SK-N-SH treated with all-trans-retinoic acid at 6 μM for 48 hours (cell line): ENCODE data around the gene KLHL35.

Experiments used
- ATAC-seq: fragments of 200-7000 bp; cut with Tn5 transposase; 3 replicates; pipeline ENCODE4 v1.9.1; 2020; ENCODE audit warnings: mild to moderate bottlenecking, moderate library complexity
- ARNTL ChIP-seq: fragments of 450-650 bp; formaldehyde crosslinking; IDR thresholded peaks from 2 replicates; pipeline ENCODE4 v1.5.0; 2020; ENCODE audit warnings: low read depth, mild to moderate bottlenecking, moderate library complexity, borderline replicate concordance
- BACH2 ChIP-seq: fragments of 250-450 bp; sonication (Bioruptor Pico); IDR thresholded peaks from 2 replicates; pipeline ENCODE4 v1.9.0; 2021; ENCODE audit warnings: mild to moderate bottlenecking, borderline replicate concordance
- GLIS3 ChIP-seq: fragments of 250-450 bp; sonication (Bioruptor Pico); IDR thresholded peaks from 2 replicates; pipeline ENCODE4 v1.5.0; 2020; ENCODE audit warnings: mild to moderate bottlenecking, moderate library complexity
- ISL1 ChIP-seq: fragments of 250-450 bp; sonication (Bioruptor Pico); IDR thresholded peaks from 2 replicates; pipeline ENCODE4 v2.1.2; 2022; ENCODE audit warnings: mild to moderate bottlenecking, moderate library complexity
- OSR1 ChIP-seq: fragments of 250-450 bp; sonication (Bioruptor Pico); IDR thresholded peaks from 2 replicates; pipeline ENCODE4 v1.8.0; 2022; ENCODE audit warnings: moderate library complexity, mild to moderate bottlenecking, inconsistent platforms
- PPARA ChIP-seq: fragments of 250-450 bp; sonication (Bioruptor Pico); IDR thresholded peaks from 2 replicates; pipeline ENCODE4 v1.5.0; 2020; ENCODE audit warnings: mild to moderate bottlenecking, borderline replicate concordance
- RARB ChIP-seq: fragments of 250-450 bp; sonication (Bioruptor Pico); IDR thresholded peaks from 2 replicates; pipeline ENCODE4 v1.8.0; 2021; ENCODE audit warnings: mild to moderate bottlenecking, moderate library complexity
- SNAI2 ChIP-seq: fragments of 250-450 bp; sonication (Bioruptor Pico); IDR thresholded peaks from 2 replicates; pipeline ENCODE4 v1.5.0; 2020; ENCODE audit warnings: mild to moderate bottlenecking, moderate library complexity
- TCF4 ChIP-seq: fragments of 250-450 bp; sonication (Bioruptor Pico); IDR thresholded peaks from 2 replicates; pipeline ENCODE4 v1.8.0; 2021; ENCODE audit warnings: mild to moderate bottlenecking, moderate library complexity, borderline replicate concordance
- ZC3H10 ChIP-seq: fragments of 250-450 bp; sonication (Bioruptor Pico); IDR thresholded peaks from 2 replicates; pipeline ENCODE4 v1.5.1; 2021; ENCODE audit warnings: mild to moderate bottlenecking, moderate library complexity
- ZFP3 ChIP-seq: fragments of 250-450 bp; sonication (Bioruptor Pico); IDR thresholded peaks from 2 replicates; pipeline ENCODE4 v1.5.0; 2020; ENCODE audit warnings: mild to moderate bottlenecking, moderate library complexity
- ZFP30 ChIP-seq: fragments of 450-650 bp; formaldehyde crosslinking; IDR thresholded peaks from 2 replicates; pipeline ENCODE4 v1.5.0; 2022; ENCODE audit warnings: mild to moderate bottlenecking, moderate library complexity
- ZNF565 ChIP-seq: fragments of 450-650 bp; formaldehyde crosslinking; conservative IDR thresholded peaks from 2 replicates; pipeline ENCODE4 v1.5.0; 2020; ENCODE audit warnings: low read depth, mild to moderate bottlenecking, moderate library complexity
- ZNF70 ChIP-seq: fragments of 450-650 bp; formaldehyde crosslinking; IDR thresholded peaks from 2 replicates; pipeline ENCODE4 v1.5.0; 2020; ENCODE audit warnings: mild to moderate bottlenecking, moderate library complexity
- ZNF8 ChIP-seq: fragments of 450-650 bp; formaldehyde crosslinking; IDR thresholded peaks from 2 replicates; pipeline ENCODE4 v1.5.0; 2020; ENCODE audit warnings: mild to moderate bottlenecking, moderate library complexity
- TF ChIP-seq, protein P1 (sequence below): fragments of 250-450 bp; sonication (Bioruptor Pico); IDR thresholded peaks from 2 replicates; pipeline ENCODE4 v1.5.1; 2021; ENCODE audit warnings: mild to moderate bottlenecking, moderate library complexity
- TF ChIP-seq, protein P2 (sequence below): fragments of 250-450 bp; sonication (Bioruptor Pico); IDR thresholded peaks from 2 replicates; pipeline ENCODE4 v1.5.0; 2020; ENCODE audit warnings: mild to moderate bottlenecking, moderate library complexity
- TF ChIP-seq, protein P3 (sequence below): fragments of 250-450 bp; sonication (Bioruptor Pico); IDR thresholded peaks from 2 replicates; pipeline ENCODE4 v1.8.0; 2020; ENCODE audit warnings: mild to moderate bottlenecking, moderate library complexity, borderline replicate concordance

KLHL35 gene

DNA sequence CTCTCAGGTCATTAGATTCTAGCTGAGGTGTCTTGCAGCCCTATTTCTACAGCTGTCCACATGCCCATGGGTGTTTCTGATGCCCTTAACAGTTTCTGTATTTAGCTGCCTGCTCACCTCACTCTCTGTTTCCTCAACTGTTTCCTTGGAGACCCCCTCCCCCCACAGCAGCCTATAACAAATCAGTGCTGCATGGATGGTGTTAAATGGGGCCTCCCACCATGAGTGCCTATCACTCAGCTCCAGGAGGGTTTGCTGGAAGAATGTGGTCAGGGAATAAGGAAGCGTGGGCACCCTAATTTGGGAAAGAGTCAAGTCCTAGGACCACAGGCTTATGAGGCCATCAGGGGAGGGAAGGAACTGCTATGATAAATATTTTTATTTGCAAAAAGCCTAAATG, 8.6 kb downstream of the KLHL35 start:
- TF ChIP-seq TCF4 (CRISPR knock-in tag) (no peak), ZFP30 (CRISPR knock-in tag) (no peak), ARNTL (no peak), ZNF8 (CRISPR knock-in tag) (no peak), ISL1 (no peak), BACH2 (CRISPR knock-in tag) (no peak)
- TF ChIP-seq, protein P1, sequence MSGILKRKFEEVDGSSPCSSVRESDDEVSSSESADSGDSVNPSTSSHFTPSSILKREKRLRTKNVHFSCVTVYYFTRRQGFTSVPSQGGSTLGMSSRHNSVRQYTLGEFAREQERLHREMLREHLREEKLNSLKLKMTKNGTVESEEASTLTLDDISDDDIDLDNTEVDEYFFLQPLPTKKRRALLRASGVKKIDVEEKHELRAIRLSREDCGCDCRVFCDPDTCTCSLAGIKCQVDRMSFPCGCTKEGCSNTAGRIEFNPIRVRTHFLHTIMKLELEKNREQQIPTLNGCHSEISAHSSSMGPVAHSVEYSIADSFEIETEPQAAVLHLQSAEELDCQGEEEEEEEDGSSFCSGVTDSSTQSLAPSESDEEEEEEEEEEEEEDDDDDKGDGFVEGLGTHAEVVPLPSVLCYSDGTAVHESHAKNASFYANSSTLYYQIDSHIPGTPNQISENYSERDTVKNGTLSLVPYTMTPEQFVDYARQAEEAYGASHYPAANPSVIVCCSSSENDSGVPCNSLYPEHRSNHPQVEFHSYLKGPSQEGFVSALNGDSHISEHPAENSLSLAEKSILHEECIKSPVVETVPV (CRISPR knock-in tag), result no peak
- ATAC-seq, result no peak

DNA sequence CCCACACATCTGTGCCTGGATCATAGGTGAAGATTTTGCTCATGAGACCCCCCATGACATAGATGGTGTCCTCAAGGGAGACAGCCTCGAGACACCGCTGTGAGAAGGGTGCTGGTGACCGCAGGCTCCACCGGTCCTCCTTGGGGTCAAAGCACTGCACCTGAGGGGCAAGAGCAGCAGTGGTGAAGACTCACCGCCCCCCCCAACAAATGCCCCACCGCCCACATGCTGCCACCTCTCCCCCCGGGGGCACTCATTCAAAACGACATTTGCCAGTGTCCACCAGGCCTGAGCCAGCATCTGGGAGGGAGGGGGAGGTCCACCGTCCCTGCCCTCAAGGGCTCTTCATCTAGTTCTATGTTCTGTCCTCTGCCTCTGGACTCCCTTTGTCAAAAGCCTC, 9.3 kb downstream of the KLHL35 start:
- no peak for ATAC-seq
- TF ChIP-seq, protein P2, sequence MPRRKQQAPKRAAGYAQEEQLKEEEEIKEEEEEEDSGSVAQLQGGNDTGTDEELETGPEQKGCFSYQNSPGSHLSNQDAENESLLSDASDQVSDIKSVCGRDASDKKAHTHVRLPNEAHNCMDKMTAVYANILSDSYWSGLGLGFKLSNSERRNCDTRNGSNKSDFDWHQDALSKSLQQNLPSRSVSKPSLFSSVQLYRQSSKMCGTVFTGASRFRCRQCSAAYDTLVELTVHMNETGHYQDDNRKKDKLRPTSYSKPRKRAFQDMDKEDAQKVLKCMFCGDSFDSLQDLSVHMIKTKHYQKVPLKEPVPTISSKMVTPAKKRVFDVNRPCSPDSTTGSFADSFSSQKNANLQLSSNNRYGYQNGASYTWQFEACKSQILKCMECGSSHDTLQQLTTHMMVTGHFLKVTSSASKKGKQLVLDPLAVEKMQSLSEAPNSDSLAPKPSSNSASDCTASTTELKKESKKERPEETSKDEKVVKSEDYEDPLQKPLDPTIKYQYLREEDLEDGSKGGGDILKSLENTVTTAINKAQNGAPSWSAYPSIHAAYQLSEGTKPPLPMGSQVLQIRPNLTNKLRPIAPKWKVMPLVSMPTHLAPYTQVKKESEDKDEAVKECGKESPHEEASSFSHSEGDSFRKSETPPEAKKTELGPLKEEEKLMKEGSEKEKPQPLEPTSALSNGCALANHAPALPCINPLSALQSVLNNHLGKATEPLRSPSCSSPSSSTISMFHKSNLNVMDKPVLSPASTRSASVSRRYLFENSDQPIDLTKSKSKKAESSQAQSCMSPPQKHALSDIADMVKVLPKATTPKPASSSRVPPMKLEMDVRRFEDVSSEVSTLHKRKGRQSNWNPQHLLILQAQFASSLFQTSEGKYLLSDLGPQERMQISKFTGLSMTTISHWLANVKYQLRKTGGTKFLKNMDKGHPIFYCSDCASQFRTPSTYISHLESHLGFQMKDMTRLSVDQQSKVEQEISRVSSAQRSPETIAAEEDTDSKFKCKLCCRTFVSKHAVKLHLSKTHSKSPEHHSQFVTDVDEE (CRISPR knock-in tag), result no peak
- TF ChIP-seq SNAI2 (CRISPR knock-in tag) (no peak), ZFP30 (CRISPR knock-in tag) (no peak), PPARA (CRISPR knock-in tag) (no peak), OSR1 (CRISPR knock-in tag) (no peak), ISL1 (no peak), ZNF565 (CRISPR knock-in tag) (no peak), ZNF70 (CRISPR knock-in tag) (no peak)
- TF ChIP-seq, all 23 proteins: peak for 0

DNA sequence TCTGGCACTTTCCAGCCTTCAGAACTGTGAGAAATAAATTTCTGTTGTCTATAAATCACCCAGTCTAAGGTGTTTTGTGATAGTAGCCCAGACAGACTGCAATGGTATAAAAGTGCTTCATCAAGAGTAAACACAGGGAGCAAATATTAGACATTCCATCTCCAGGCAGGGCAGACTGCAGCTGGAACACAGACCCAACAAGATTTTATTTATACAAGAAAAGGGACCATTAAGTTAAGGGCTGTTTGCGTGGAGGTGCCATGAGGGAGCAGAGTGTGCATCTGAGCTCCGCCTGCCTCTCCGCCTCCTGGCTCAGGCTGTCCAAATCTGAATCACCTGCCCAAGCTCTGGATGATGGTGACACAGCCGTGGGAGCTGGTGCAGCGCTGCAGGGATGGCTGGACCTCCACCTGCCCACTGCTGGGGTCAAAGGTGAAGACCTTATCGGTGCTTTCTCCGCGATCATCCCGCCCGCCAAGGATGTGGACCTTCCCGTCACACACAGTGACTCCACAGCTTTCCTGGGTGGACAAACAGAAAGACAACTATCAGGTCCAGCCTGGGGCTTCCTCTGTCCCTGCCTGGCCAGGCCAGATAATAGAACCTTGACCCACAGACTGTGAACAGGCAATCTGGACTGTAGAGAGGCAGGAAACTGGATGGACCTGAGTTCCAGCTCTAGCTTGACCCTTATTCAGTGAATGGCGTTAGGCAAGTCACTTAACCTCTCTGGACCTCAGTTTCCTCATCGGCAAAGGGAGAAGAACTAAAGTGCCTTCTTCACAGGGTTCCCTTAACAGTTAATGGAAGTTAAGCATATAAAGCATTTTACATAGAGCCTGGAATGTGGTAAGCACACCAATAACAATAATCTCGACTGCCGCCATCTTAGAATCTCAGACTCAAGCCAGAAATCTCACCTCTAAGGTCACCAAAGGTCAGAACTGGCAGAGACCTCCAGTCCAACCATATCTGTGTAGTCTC, 10.5 kb downstream of the KLHL35 start:
- ATAC-seq, result no peak
- no peak for TF ChIP-seq ZNF8 (CRISPR knock-in tag)
- TF ChIP-seq GLIS3 (CRISPR knock-in tag), result no peak
- TF ChIP-seq, protein P1 (CRISPR knock-in tag), result no peak
- TF ChIP-seq ZFP3 (CRISPR knock-in tag), result no peak
- no peak for TF ChIP-seq ZC3H10 (CRISPR knock-in tag)
- no peak for TF ChIP-seq RARB
- TF ChIP-seq TCF4 (CRISPR knock-in tag), result no peak
- TF ChIP-seq SNAI2 (CRISPR knock-in tag), result no peak
- no peak for TF ChIP-seq ZNF565 (CRISPR knock-in tag)
- no peak for TF ChIP-seq BACH2 (CRISPR knock-in tag)

DNA sequence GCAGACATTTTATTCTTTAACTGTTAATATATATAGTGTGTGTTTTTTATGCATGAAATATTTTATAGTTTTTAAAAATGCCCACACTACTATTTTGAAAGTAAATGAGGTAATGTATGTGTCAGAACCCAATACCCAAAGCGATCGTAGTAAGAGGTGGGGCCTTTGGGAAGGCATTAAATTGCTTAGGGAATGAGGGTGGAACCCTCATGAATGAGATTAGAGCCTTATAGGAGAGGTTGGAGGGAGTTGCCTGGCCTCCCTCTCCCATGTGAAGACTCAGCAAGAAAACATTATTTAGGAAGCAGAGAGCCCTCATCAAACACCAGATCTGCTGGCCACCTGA, 11.1 kb downstream of the KLHL35 start:
- no peak for ATAC-seq
- TF ChIP-seq BACH2 (CRISPR knock-in tag) (no peak), GLIS3 (CRISPR knock-in tag) (no peak), OSR1 (CRISPR knock-in tag) (no peak), ZNF565 (CRISPR knock-in tag) (no peak), ZC3H10 (CRISPR knock-in tag) (no peak)
- TF ChIP-seq, protein P3, sequence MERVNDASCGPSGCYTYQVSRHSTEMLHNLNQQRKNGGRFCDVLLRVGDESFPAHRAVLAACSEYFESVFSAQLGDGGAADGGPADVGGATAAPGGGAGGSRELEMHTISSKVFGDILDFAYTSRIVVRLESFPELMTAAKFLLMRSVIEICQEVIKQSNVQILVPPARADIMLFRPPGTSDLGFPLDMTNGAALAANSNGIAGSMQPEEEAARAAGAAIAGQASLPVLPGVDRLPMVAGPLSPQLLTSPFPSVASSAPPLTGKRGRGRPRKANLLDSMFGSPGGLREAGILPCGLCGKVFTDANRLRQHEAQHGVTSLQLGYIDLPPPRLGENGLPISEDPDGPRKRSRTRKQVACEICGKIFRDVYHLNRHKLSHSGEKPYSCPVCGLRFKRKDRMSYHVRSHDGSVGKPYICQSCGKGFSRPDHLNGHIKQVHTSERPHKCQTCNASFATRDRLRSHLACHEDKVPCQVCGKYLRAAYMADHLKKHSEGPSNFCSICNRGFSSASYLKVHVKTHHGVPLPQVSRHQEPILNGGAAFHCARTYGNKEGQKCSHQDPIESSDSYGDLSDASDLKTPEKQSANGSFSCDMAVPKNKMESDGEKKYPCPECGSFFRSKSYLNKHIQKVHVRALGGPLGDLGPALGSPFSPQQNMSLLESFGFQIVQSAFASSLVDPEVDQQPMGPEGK (CRISPR knock-in tag), result no peak
